HG03060 (cell line): ENCODE data around the gene TXNDC15.
"Not testable (repeated sequence)": the region's sequence is repeated elsewhere in the genome, so short reads cannot be mapped to it uniquely, and the experiment has no call there.

ENCODE experiments used
- ATAC-seq: cut with Tn5 transposase; IDR thresholded peaks from one replicate; pipeline ENCODE4 v1.9.1; 2021; ENCODE audit warnings: low read depth, moderate number of reproducible peaks; ENCODE audit not compliant: unreplicated experiment

TXNDC15 gene

GRCh38 chr5:134877159-134877558 lies 3.0 kb downstream of the TXNDC15 start:
- ATAC-seq = no peak

DNA sequence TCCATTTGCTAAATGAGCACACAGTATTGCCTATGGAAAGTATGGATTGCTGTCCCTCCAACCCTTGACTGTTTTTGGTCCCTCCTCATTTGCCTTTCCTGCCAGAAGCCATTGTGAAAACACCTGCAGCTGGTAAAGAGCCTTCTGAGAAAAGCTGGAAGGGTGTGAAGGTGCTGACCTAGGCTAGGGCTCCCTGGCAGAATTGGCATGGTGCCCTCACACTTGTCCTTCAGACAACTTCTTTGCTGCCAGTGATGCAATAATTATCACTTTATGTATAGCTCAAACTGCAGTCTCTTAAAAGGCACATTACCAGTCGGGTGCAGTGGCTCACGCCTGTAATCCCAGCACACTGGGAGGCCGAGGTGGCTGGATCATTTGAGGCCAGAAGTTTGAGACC lies 4.2 kb downstream of the TXNDC15 start:
- no peak for ATAC-seq

DNA sequence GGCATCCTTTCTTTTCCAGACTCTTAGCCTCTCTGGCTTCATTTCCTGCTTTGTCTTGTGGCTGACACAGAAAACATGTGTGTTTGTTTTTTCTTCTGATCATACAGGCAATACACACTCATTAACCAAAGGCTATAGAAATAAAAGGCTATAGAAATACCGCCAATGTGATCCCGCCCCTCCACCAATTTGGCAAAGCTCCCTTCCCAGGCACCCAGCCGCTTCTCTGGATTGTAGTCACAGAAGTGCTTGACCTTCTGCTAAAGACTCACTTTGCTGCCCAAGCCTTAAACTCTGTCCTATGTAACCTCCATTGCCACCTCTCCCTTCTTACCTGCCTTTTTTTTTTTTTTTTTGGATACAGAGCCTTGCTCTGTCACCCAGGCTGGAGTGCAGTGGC lies 5.3 kb downstream of the TXNDC15 start:
- no peak for ATAC-seq

- ATAC-seq = not testable (repeated sequence)
Measured at GRCh38 chr5:134880937-134881336, 6.8 kb downstream of the TXNDC15 start.

- not testable (repeated sequence) for ATAC-seq
Measured at GRCh38 chr5:134881711-134882110, 7.5 kb downstream of the TXNDC15 start.

DNA sequence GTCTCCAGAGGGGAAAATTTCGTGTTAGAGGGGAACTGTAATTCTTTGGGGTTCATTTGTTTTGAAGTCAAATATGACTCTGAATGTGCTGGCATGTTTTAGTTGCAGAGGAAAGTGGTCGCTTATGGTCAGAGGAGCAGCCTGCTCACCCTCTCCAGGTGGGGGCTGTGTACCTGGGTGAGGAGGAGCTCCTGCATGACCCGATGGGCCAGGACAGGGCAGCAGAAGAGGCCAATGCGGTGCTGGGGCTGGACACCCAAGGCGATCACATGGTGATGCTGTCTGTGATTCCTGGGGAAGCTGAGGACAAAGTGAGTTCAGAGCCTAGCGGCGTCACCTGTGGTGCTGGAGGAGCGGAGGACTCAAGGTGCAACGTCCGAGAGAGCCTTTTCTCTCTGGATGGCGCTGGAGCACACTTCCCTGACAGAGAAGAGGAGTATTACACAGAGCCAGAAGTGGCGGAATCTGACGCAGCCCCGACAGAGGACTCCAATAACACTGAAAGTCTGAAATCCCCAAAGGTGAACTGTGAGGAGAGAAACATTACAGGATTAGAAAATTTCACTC lies 13.5 kb downstream of the TXNDC15 start:
- no peak for ATAC-seq

DNA sequence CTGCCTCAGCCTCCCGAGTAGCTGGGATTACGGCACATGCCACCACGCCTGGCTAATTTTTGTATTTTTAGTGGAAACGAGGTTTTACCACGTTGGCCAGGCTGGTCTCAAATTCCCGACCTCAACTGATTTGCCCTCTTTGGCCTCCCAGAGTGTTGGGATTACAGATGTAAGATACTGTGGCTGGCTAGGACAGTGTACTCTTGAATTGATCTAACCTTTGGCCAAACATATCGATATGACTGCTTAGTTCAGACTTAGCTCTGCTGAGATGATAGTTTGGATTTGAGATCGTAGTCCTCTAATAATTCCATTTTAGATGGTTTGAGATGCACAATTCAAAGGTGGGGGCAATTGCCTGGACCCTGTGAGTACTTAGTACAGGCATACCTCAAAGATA lies 15.2 kb downstream of the TXNDC15 start:
- no peak for ATAC-seq

- no peak for ATAC-seq
Measured at GRCh38 chr5:134891473-134891872, 17.3 kb downstream of the TXNDC15 start.

DNA sequence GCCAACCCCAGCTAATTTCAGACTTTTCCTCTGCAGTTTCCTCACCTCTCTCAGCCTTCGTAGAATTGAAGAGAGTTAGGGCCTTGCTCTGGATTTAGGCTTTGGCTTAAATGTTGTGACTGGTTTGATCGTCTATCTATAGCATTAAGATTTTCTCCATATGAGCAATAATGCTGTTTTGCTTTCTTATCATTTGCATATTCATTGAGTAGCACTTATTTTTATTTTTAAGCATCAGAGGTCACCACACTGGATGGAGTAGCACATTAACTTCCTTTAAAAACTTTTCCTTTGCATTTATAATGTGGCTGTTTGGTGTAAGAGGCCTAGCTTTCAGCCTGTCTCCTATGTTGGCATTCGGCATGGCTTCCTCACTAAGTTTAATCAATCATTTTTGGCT lies 18.1 kb downstream of the TXNDC15 start:
- no peak for ATAC-seq

- ATAC-seq = no peak
Measured at GRCh38 chr5:134892926-134893325, 18.8 kb downstream of the TXNDC15 start.

GRCh38 chr5:134893748-134894505 lies 19.8 kb downstream of the TXNDC15 start:
- ATAC-seq = no peak

DNA sequence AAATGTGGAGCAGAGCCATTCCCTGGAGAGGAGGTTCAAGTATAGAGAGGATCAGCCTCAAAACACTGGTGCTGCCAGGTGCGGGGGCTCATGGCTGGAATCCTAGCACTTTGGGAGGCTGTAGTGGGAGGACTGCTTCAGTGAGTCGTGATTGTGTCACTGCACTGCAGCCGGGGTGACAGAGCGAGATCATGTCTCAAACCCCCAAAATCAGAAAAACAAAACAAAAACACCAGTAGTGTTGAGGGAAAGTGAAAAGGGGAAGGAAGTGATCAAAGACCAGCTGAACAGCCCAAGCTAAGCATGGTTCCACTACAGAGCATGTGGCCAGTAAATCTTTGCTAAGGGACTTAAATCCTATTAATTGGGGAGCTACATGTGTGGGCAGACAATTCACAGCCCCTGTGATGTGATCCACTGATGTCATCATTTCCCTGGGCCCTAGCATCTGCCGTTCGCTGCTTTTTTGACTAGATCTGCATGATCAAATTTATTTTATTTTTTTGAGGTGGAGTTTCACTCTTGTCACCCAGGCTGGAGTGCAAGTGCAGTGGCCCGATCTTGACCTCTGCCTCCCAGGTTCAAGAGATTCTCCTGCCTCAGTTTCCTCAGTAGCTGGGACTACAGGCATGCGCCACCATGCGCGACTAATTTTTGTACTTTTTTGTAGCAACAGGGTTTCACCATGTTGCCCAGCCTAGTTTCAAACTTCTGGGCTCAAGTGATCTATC lies 28.1 kb downstream of the TXNDC15 start:
- peak; percentile 38 for ATAC-seq

DNA sequence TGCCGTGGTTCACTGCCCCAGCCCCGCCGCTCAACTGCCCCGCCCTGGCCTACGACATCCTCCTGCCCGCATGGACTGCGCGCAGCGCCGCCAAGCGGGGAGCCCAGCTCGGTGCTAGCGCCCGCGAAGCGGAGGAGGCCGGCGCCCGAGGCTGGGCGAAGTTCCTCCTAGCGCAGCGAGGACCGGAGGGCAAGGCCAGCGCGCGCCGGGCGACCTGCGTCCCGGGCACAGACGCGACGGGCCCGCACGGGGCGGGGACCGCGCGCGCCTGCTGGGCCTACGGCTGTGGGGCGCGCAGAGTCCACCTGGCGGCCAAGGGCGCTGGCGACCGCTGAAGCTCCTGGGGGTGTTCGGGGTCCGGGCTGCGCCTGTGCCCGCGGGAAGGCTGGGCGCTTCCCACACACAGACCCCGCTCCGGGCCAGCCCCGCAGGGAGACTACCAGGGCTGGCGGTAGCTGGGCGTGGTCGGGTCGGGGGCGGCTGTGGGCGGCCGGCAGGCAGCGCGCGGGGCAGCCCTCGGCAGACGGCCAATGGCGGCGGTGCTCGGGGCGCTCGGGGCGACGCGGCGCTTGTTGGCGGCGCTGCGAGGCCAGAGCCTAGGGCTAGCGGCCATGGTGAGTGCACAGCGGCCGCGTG lies 30.6 kb downstream of the TXNDC15 start, which contains the start of gene PCBD2:
Gene PCBD2 (plus strand): TSS at position 522 of the 636 bp plus-strand sequence. CDS start 9 bp downstream, at position 531.
- ATAC-seq = peak; percentile 40

GRCh38 chr5:134905246-134905996 lies 31.2 kb downstream of the TXNDC15 start:
- ATAC-seq = no peak

DNA sequence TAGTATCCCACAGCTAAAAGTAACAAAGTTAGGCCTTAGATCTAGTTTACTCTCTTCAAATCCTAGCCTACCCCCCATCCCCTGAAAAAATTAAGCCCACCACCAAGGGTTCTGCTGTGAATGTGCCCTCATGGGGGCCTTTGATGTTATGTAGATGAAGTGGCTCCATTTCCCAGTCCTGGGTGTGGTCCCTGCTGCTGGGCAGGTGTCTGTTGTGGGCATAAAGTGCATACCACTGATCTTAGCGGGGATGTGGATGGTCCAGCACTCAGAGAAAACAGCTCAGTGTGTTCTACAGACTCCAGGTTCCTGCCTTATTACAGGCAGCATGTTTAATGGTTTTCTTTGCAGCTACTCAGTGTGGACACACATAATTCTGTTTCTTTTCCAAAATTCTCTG lies 32.6 kb downstream of the TXNDC15 start:
- ATAC-seq = no peak

DNA sequence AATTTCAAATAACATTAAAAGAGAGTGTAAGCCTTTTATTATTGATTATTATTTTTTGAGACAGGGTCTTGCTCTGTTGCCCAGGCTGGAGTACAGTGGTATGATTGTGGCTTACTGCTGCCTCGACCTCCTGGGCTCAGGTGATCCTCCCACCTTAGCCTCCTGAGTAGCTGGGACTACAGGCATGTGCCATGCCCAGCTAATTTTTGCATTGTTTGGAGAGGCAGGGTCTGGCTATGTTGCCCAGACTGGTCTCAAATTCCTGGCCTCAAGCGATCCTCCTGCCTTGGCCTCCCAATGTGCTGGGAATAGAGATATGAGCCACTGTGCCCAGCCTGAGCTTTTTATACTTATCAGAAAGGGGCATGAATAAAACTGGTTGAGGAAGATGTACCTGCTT lies 36.6 kb downstream of the TXNDC15 start:
- ATAC-seq = not testable (repeated sequence)

DNA sequence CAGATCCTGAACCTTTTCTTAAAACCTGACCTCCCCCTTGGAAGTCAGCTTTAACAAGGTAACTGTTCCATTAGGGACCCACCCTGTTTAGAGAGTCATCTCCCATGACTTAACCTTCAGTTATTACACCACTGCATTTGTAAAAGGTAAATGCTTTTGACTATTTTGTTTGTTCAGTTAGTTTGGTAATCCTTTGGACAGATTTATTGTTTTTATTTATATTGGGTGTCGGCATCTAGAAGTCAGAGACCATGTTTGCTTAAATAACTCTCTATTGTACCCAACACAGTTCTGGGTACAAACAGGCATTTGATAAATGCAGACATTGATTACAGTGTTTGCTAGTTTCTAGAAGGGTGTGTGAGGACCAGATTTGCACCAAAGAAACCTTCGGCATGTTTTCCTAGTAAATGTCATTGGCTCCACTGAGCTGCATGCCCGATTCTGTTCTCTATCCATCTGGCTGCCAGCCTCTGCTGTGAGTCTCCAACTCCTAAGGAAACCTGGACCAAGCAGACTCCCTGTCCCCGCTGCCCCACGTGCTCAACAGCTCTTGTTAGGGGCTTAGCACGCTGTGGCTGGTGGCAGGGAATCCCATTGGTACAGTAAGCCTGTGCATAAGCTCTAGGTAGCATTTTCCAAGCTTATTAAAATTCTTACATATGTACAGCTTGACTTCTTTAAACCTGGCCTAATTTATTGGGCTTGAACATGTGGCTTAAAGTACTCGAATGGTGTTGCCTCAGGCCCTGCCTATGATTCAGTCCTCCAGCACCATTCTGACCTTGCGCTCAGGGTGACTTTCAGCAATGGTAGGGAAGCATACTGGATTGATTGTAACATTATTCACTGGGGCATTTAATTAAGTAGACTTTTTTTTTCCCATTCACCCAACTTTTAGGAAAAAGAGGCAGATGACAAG lies 37.4 kb downstream of the TXNDC15 start:
- ATAC-seq = no peak

DNA sequence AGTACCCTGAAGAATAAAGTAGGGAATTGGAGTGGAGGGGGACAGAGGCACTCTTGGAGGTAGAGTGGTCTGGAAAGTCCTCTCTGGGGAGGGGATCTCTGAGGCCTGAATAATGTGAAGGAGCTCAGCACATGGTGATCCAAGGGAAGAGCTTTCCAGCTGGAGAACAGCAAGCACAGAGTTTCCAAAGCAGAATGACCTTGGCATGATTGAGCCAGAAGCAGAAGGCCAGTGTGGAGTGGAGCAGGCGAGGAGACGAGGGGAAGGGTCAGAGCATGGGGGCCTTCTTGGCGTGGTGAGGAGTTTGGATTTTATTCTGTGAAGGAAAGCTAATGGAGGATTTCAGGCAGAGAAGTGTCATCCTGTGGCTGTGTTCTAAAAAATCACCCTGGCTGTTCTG lies 39.1 kb downstream of the TXNDC15 start:
- ATAC-seq = no peak

- ATAC-seq = no peak
Measured at GRCh38 chr5:134913795-134914194, 39.6 kb downstream of the TXNDC15 start.
